ENCODE data around the gene CACNA1S.

Gene CACNA1S

DNA sequence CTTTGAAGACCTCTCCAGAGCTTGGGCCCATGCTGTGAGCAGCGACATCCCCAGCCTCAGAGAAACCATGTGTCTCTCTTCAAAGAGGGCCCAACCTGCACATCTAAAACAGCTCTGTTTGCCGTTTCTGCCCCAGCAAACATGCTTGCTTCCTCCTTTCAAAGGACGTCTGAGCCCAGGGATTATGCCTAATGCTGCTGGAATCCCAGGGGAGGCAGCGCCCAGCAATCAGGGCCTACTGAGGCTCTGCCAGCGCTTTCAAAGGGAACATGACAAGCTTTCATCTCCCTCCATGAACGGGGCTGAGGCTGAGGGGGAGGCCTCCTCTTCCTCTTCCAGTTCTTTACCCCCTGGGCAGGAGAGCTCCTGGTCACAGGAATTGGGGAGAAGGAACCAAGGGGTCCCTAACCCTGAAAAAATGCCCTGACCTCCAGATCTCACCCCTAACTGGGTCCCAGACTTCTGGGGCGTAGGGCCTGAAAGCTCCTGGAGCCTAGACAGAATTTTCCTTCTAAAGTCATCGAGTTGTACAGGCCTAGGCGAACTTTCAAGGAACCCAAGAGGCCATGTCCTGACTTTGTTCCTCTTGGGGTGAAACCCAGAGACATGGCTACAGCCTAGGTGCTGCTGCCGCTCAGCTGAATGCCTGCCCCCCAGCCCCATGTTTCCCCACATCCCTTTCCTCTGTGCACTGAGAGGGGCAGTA is 28.2 kb upstream of the CACNA1S start:
- TF ChIP-seq, protein P1, sequence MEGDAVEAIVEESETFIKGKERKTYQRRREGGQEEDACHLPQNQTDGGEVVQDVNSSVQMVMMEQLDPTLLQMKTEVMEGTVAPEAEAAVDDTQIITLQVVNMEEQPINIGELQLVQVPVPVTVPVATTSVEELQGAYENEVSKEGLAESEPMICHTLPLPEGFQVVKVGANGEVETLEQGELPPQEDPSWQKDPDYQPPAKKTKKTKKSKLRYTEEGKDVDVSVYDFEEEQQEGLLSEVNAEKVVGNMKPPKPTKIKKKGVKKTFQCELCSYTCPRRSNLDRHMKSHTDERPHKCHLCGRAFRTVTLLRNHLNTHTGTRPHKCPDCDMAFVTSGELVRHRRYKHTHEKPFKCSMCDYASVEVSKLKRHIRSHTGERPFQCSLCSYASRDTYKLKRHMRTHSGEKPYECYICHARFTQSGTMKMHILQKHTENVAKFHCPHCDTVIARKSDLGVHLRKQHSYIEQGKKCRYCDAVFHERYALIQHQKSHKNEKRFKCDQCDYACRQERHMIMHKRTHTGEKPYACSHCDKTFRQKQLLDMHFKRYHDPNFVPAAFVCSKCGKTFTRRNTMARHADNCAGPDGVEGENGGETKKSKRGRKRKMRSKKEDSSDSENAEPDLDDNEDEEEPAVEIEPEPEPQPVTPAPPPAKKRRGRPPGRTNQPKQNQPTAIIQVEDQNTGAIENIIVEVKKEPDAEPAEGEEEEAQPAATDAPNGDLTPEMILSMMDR (conservative IDR thresholded peaks at IDR 0.05; ENCODE audit: low read depth, low read length) = no peak
- H3K4me3 ChIP-seq (ENCODE audit: low read length) = no peak overlapping the region
- DNase-seq (ENCODE audit: low read depth) = no peak

DNA sequence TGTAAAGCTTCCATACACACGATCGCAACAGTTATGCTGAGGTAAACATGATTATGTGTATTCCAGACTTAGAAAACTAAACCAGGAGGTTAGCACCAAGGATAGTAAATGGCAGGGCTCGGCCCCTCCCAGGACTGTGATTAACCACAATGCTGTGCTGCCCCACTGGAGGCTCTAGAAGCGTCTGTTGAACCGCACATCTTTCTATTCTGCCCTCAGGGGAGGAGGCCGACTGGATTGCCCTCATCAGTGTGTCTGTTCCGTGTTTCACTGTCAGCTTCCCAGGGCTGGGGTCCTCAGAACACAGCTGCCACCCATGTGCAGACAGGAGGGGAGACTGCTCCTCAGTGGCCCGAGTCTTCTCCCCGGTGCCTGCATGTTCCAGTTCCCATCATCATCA is 27.5 kb upstream of the CACNA1S start:
- H3K4me3 ChIP-seq (ENCODE audit: low read length) = no peak overlapping the region
- no peak for DNase-seq (ENCODE audit: low read depth)
- TF ChIP-seq, protein P1 (conservative IDR thresholded peaks at IDR 0.05; ENCODE audit: low read depth, low read length) = no peak

DNA sequence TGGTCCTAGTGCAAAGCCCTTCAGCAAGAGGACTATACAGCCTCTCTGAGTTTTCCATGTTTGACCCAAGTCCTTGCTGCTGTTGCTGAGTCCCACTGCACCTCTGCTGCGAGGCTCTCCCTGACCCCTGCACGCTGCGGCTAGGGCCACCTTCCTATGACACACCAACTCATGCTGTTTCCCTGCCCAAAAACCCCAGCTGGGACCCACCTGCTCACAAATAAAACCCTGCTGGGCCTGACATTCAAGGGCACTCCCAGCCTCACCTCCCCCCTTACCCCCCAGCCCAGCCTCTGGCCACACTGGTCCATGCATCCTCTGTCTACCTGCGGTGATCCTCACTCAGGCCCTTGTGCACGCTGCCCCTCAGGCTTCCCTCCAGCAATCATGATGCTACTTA is 27.1 kb upstream of the CACNA1S start:
- TF ChIP-seq, protein P1 (conservative IDR thresholded peaks at IDR 0.05; ENCODE audit: low read depth, low read length) = no peak
- no peak overlapping the region for H3K4me3 ChIP-seq (ENCODE audit: low read length)

DNA sequence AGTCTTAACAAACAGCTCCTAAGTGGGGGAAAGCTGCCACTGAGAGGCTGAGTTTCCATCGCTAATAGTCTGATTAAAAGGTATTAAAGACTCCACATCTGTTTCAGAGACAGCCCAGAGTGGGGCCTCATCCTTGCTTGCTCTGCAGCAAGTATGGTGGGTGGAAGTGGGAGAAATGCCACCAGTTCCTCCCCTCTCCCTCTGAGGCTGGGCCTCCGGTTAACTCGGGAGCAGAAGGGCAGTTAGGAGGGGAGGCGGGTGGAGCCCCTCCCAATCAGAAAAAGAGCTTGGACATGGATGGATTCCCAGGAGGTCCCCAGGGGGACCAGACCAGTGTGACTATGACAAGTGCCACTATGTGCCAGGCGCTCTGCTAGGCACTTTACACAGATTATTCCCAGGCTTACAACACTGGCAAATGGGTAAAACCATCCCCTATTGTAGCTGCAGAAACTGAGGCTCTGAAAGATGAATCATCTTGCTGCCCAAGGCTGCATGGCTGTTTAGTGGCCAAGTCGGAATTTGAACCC is 26.1 kb upstream of the CACNA1S start:
- no peak for DNase-seq (ENCODE audit: low read depth)
- no peak overlapping the region for H3K4me3 ChIP-seq (ENCODE audit: low read length)
- TF ChIP-seq, protein P1 (conservative IDR thresholded peaks at IDR 0.05; ENCODE audit: low read depth, low read length) = no peak

More for the DNA sequence above, 27.1 kb upstream of the CACNA1S start:
- no peak for DNase-seq (ENCODE audit: low read depth)

DNA sequence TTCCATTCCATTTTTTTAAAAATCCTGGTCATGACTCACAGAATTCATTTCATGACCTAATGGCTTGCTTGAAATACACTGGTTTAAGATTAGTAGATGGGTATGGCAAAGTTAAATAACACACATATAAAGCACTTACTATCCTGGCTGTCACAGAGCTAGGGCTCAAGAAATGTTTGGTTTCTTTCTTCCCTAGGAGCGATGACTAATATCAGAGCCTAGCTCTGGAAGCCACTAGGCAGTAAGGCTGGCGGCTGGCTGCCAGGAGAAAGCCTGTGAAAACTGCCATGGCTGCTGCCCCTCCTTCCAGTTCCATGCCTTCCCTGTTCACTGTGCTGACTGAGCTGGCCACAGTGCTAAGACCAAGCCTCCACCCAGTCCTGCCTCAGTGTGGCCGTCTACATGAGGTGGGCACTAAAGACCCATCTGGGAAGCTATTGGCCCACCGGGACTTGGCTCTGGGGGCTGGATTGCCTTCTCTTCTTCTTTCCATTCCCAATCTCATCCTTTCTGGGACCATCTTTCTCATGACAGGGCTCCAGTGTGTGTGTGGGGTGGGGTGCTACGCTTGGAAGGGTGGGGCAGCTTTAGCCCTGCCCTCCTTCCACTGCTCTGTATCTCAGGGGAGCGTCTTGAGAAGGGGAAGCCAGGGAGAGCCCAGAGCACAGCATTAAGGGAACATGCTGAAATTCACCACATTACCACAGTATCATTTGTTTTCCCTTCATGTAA is 25.5 kb upstream of the CACNA1S start:
- TF ChIP-seq, protein P1 (conservative IDR thresholded peaks at IDR 0.05; ENCODE audit: low read depth, low read length) = no peak

DNA sequence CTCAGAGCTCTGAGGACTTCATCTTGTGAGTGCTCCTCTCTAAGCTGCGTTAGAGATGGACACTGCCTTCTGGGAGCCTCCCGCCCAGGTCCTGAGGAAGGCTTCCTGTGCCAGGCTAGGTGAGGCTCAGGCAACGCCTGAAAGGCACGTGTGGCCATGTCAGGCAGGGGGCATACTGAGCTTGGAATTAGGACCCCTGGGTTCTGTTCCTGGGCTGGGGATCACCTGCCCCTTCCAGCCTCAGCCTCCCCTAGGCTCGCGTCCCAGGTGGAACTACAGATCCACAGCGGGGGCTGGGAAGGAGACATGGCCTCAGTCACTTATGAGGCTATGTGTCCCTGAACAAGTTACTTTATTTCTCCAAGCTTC is 24.8 kb upstream of the CACNA1S start:
- no peak overlapping the region for H3K4me3 ChIP-seq (ENCODE audit: low read length)

More for the DNA sequence above, 25.5 kb upstream of the CACNA1S start:
- DNase-seq (ENCODE audit: low read depth) = peak; percentile 85
- H3K4me3 ChIP-seq (ENCODE audit: low read length) = no peak overlapping the region

More for the DNA sequence above, 24.8 kb upstream of the CACNA1S start:
- TF ChIP-seq, protein P1 (conservative IDR thresholded peaks at IDR 0.05; ENCODE audit: low read depth, low read length) = no peak
- no peak for DNase-seq (ENCODE audit: low read depth)
